Smooth muscle cell (in vitro differentiated cells): ENCODE results near the gene ATG4C. TPM values are rescaled to one million over a fixed set of nuclear protein-coding genes. Genes with fewer than 3 reads are reported as not detected.
A peak's percentile ranks its signal among the peaks of the same experiment; 100 is the strongest.

ENCODE experiments used
- DNase-seq: peaks from one replicate; lab custom pipeline; 2025; ENCODE audit not compliant: unreplicated experiment; lab: John Stamatoyannopoulos, UW
- H2AFZ ChIP-seq: fragments of 200-600 bp; sonication (generic); 2 replicates; pipeline ENCODE4 v1.6.0; 2016; ENCODE audit warnings: antibody characterized with exemption, low read depth, mild to moderate bottlenecking
- H3F3A ChIP-seq: fragments of 200-600 bp; sonication (generic); 2 replicates; pipeline ENCODE4 v1.6.0; 2017; ENCODE audit warnings: antibody characterized with exemption, low read depth
- H3K27ac ChIP-seq: fragments of 200-600 bp; sonication (generic); 2 replicates; pipeline ENCODE4 v1.5.1; 2016; ENCODE audit warnings: low read depth, mild to moderate bottlenecking
- H3K27me3 ChIP-seq: fragments of 200-600 bp; sonication (generic); 2 replicates; pipeline ENCODE4 v1.6.1; 2016; ENCODE audit warnings: low read depth, mild to moderate bottlenecking
- H3K36me3 ChIP-seq: fragments of 200-600 bp; sonication (generic); 2 replicates; pipeline ENCODE4 v1.5.1; 2016; ENCODE audit warnings: low read depth
- H3K4me1 ChIP-seq: fragments of 200-600 bp; sonication (generic); 2 replicates; pipeline ENCODE4 v1.5.1; 2016; ENCODE audit warnings: low read depth
- H3K4me2 ChIP-seq: fragments of 200-600 bp; sonication (generic); 2 replicates; pipeline ENCODE4 v1.6.0; 2016; ENCODE audit warnings: mild to moderate bottlenecking
- H3K4me3 ChIP-seq: fragments of 200-600 bp; sonication (generic); 2 replicates; pipeline ENCODE4 v1.5.1; 2016; ENCODE audit warnings: mild to moderate bottlenecking
- H3K79me2 ChIP-seq: fragments of 200-600 bp; sonication (generic); 2 replicates; pipeline ENCODE4 v1.6.0; 2016; ENCODE audit warnings: low read depth, mild to moderate bottlenecking
- H3K9ac ChIP-seq: fragments of 200-600 bp; sonication (generic); 2 replicates; pipeline ENCODE4 v1.6.0; 2016; ENCODE audit warnings: low read depth
- H3K9me3 ChIP-seq: fragments of 200-600 bp; sonication (generic); replicated peaks from 2 replicates; pipeline ENCODE4 v1.5.1; 2016; ENCODE audit warnings: low read depth
- H4K20me1 ChIP-seq: fragments of 200-600 bp; sonication (generic); 2 replicates; pipeline ENCODE4 v1.6.0; 2016; ENCODE audit warnings: low read depth
- WGBS: methylation state at CpG from one replicate; pipeline ENCODE4 v1.1.7; 2016; ENCODE audit warnings: low lambda C conversion rate; 5-methylcytosine and 5-hydroxymethylcytosine counted together
- polyA plus RNA-seq: library from polyadenylated mRNA; unstranded; fragments of >200 nt; fragmentation: Nextera tagmentation; extraction: Ambion mirVana; gene quantifications from 2 replicates; pipeline ENCODE4 v1.2.1, GENCODE V29; 2016
- total RNA-seq: library from RNA; depleted of rRNA; stranded (reverse); fragments of >200 nt; gene quantifications from 2 replicates; pipeline ENCODE4 v1.2.3, GENCODE V29; 2014
- TF ChIP-seq, protein P1 (sequence below): fragments of 200-600 bp; sonication (generic); IDR thresholded peaks from 2 replicates; pipeline ENCODE4 v1.5.1; 2017; ENCODE audit warnings: borderline replicate concordance, mild to moderate bottlenecking, antibody characterized with exemption; ENCODE audit not compliant: insufficient read depth, poor library complexity, severe bottlenecking

ATG4C gene
- total and polyA plus RNA-seq, 2 experiments from 2014 or later, result 11.5 to 13.5 TPM

DNA sequence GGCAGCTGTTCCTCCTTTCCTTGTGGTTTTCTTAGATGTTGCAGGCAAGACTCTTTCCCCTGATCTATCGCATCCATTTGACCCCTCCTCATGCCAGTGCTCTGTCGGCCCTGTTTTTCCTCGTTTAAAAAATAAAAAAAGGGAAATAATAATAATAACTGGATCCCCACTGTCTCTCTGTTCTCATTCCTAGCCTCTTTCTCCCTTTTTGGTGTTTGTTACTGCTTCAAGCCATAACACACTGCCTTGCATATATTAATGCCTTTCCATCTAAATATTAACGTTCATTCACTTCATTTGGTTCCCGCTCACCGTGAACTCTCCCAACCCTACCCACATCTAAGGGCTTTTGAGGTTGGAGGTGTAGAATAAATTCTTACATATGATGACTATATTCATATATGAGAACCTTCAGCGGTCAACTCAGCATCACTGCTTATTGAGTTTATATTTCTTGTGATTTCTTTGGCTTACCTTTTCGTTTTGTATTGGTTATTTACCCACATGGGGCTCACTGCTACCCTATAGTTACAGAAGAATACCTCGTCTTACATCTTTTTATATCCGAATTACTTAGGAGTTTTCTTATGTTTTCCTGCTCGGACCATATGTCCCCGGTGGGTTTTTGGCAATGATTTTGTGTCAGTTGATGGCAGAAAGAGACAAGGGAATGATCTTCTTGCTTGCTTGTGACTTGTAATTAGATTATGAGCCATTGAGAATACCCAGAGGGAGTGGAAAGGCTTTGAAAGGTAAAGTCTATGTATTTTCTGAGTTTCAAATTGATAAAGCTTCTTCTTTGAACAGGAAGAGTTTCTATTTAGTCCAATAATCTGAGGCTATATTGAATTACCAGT lies 805 bp downstream of the ATG4C start:
- Histone ChIP-seq H3K36me3 (no peaks in the 10 kb centered on the region), H3K27ac (no peak overlapping the region), H3K9me3 (no peaks in the 10 kb centered on the region), H3K27me3 (peaks cover 2% of the 10 kb centered on the region), H3K4me1 (no peaks in the 10 kb centered on the region), H3K9ac (peak overlapping the region; percentile 81), H2AFZ (peak overlapping the region; percentile 95), H3K4me3 (peak overlapping the region; percentile 88), H4K20me1 (no peaks in the 10 kb centered on the region), H3F3A (no peaks in the 10 kb centered on the region), H3K4me2 (peak overlapping the region; percentile 86), H3K79me2 (peaks cover 28% of the 10 kb centered on the region)
- TF ChIP-seq, protein P1, sequence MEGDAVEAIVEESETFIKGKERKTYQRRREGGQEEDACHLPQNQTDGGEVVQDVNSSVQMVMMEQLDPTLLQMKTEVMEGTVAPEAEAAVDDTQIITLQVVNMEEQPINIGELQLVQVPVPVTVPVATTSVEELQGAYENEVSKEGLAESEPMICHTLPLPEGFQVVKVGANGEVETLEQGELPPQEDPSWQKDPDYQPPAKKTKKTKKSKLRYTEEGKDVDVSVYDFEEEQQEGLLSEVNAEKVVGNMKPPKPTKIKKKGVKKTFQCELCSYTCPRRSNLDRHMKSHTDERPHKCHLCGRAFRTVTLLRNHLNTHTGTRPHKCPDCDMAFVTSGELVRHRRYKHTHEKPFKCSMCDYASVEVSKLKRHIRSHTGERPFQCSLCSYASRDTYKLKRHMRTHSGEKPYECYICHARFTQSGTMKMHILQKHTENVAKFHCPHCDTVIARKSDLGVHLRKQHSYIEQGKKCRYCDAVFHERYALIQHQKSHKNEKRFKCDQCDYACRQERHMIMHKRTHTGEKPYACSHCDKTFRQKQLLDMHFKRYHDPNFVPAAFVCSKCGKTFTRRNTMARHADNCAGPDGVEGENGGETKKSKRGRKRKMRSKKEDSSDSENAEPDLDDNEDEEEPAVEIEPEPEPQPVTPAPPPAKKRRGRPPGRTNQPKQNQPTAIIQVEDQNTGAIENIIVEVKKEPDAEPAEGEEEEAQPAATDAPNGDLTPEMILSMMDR, result no peak
- 16% methylated on average over 12 of the region's 12 CpGs for WGBS
- DNase-seq, result no peak

DNA sequence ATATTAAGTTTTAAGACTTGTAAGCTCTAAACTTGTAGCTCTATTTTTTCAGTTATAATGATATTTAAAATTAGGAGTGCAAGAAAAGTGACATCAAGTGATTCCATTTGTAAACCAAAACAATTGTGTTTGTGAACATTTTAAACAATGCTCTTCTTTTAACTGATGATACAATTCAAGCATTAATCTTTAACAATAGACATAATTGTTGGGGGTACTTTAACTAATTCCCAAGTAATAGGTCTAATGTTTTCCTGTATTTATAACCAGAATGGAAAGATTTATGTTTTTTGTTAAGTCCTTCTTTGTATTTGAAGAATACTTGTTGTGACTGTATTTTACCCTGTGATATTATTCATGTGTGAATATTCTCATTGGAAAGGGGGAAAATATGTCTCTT lies 6.8 kb downstream of the ATG4C start:
- no peak for DNase-seq
- no peak overlapping the region for H3K27ac ChIP-seq
- no peaks in the 10 kb centered on the region for H3K36me3 ChIP-seq
- TF ChIP-seq, protein P1, result no peak
- H3K4me2 ChIP-seq, result no peak overlapping the region
- H3K27me3 ChIP-seq, result no peaks in the 10 kb centered on the region
- H3F3A ChIP-seq, result no peaks in the 10 kb centered on the region
- H3K4me1 ChIP-seq, result no peaks in the 10 kb centered on the region
- peaks cover 26% of the 10 kb centered on the region for H3K79me2 ChIP-seq
- no peak overlapping the region for H3K4me3 ChIP-seq
- H3K9ac ChIP-seq, result no peak overlapping the region
- H4K20me1 ChIP-seq, result peaks cover 21% of the 10 kb centered on the region
- H3K9me3 ChIP-seq, result no peaks in the 10 kb centered on the region
- no peak overlapping the region for H2AFZ ChIP-seq

DNA sequence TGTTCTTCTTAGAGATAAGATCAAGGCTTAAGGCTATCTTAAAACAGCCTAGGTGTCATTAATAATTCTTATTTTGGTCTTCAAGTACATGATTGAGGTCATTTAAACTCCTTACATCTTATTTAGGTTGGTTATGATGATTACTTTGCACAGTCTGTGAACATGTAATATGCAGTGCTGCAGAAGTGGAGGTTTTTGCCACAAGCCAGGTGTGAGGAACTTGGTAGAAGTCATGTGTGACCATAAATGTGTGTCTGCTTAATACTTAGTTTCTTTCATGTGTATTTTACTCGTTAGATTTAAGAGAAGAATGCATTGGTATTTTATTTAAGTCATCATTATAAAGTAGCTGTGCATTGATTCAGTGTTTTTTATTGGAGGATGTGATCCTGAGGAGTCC lies 10.1 kb downstream of the ATG4C start:
- Histone ChIP-seq H3K9me3 (no peaks in the 10 kb centered on the region), H3K27me3 (no peaks in the 10 kb centered on the region), H2AFZ (no peak overlapping the region), H3K27ac (no peak overlapping the region), H3K36me3 (no peaks in the 10 kb centered on the region), H3K4me2 (no peak overlapping the region), H4K20me1 (peaks cover 31% of the 10 kb centered on the region), H3F3A (no peaks in the 10 kb centered on the region), H3K79me2 (peaks cover 8% of the 10 kb centered on the region), H3K4me1 (no peaks in the 10 kb centered on the region), H3K4me3 (no peak overlapping the region), H3K9ac (no peak overlapping the region)
- no peak for DNase-seq
- TF ChIP-seq, protein P1, result no peak
- 89% methylated on average over 1 of the region's 1 CpG for WGBS

DNA sequence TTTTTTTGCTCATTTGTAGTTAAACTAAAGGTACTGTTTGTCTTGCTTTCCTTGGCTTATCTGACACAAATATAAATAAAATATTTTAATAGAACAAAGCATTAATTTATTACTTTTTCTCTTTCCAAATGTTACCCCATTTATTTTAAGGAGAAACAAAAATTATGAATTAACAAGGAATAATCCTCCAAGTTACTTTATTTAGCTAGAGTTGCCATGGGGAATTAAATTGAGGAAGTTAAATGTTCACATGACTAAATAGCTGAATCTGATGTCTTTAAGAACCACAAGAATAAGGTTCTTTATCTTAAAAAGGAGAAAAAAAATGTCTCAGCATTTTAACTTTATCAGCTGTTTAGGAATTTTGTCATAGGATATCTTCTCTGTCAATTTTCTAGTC lies 12.3 kb downstream of the ATG4C start:
- no peaks in the 10 kb centered on the region for H3K4me1 ChIP-seq
- peaks cover 29% of the 10 kb centered on the region for H4K20me1 ChIP-seq
- TF ChIP-seq, protein P1, result no peak

More for the DNA sequence above, 12.3 kb downstream of the ATG4C start:
- H3F3A ChIP-seq, result no peaks in the 10 kb centered on the region
- H3K27ac ChIP-seq, result no peak overlapping the region
- no peak overlapping the region for H3K9ac ChIP-seq
- DNase-seq, result no peak
- H2AFZ ChIP-seq, result no peak overlapping the region
- H3K4me2 ChIP-seq, result no peak overlapping the region
- H3K27me3 ChIP-seq, result no peaks in the 10 kb centered on the region
- H3K9me3 ChIP-seq, result no peaks in the 10 kb centered on the region
- no peaks in the 10 kb centered on the region for H3K36me3 ChIP-seq
- no peaks in the 10 kb centered on the region for H3K79me2 ChIP-seq
- no peak overlapping the region for H3K4me3 ChIP-seq
